B cell (primary cell): ENCODE data around the gene CREB3. TPM values are rescaled to one million over a fixed set of nuclear protein-coding genes. Genes with fewer than 3 reads are reported as not detected.

Experiments used
- ATAC-seq: fragments of 200-7000 bp; cut with Tn5 transposase; one replicate; pipeline ENCODE4 v1.10.0; 2021; ENCODE audit warnings: low read depth, mild to moderate bottlenecking, moderate number of reproducible peaks, moderate library complexity
- CTCF ChIA-PET: fragments of 350-600 bp; sonication (Branson Sonifier 250); formaldehyde crosslinking; loops from one replicate; lab custom pipeline; 2021; ENCODE audit warnings: antibody characterized with exemption, inconsistent platforms; lab: Charles Lee
- POLR2A ChIA-PET: fragments of 350-600 bp; sonication (Branson Sonifier 250); formaldehyde crosslinking; loops from one replicate; lab custom pipeline; 2021; ENCODE audit warnings: antibody characterized with exemption; lab: Charles Lee
- DNase-seq: peaks from one replicate; pipeline ENCODE4 v3.0.0; 2013
- H2AFZ ChIP-seq: 2 replicates; pipeline ENCODE4 v1.6.1; 2012; ENCODE audit warnings: mild to moderate bottlenecking, low read depth, low read length; ENCODE audit not compliant: insufficient read depth, poor library complexity, severe bottlenecking
- H3K27ac ChIP-seq, 2 donors: 1 replicate in 1 of 2; 2 replicates in 1 of 2; pipeline ENCODE4 v1.5.1; 2012 to 2013; ENCODE audit warnings: low read length in 2 of 2, mild to moderate bottlenecking in 2 of 2, moderate library complexity in 1 of 2
- H3K27me3 ChIP-seq, 4 experiments: fragments of 200-600 bp in 1 of 4; sonication (generic) in 1 of 4; replicated peaks in 1 of 4; 1 replicate in 2 of 4; 2 replicates in 2 of 4; pipeline versions ENCODE4 v1.6.1 to v1.7.0; 2013 to 2016; ENCODE audit warnings: low read length in 3 of 4, mild to moderate bottlenecking in 2 of 4, mixed read lengths in 1 of 4, moderate library complexity in 1 of 4; ENCODE audit not compliant: insufficient read depth in 4 of 4, control insufficient read depth in 3 of 4; ENCODE audit errors: control extremely low read depth in 1 of 4
- H3K36me3 ChIP-seq, 2 experiments: replicated peaks in 1 of 2; 1 replicate in 1 of 2; 2 replicates in 1 of 2; pipeline versions ENCODE4 v1.6.1 to v1.7.1; 2013; ENCODE audit warnings: low read length in 1 of 2; ENCODE audit not compliant: insufficient read depth in 2 of 2, control insufficient read depth in 1 of 2; ENCODE audit errors: control extremely low read depth in 1 of 2, extremely low read depth in 1 of 2
- H3K4me1 ChIP-seq, 2 donors: fragments of 200-600 bp in 1 of 2; sonication (generic) in 1 of 2; 1 replicate in 1 of 2; 2 replicates in 1 of 2; pipeline versions ENCODE4 v1.5.1 to v1.6.1; 2013 to 2017; ENCODE audit warnings: low read length in 2 of 2; ENCODE audit not compliant: control insufficient read depth in 2 of 2, insufficient read depth in 2 of 2
- H3K4me2 ChIP-seq: replicated peaks from 2 replicates; pipeline ENCODE3; 2012; ENCODE audit warnings: mild to moderate bottlenecking, low read depth, low read length; ENCODE audit not compliant: poor library complexity, severe bottlenecking
- H3K4me3 ChIP-seq, 5 experiments: fragments of 200-600 bp in 1 of 5; sonication (generic) in 1 of 5; 1 replicate in 3 of 5; 2 replicates in 2 of 5; pipeline versions ENCODE4 v1.5.1 to v1.7.0; 2011 to 2016; ENCODE audit warnings: low read length in 4 of 5, mild to moderate bottlenecking in 4 of 5, low read depth in 2 of 5, control low read depth in 1 of 5, moderate library complexity in 1 of 5; ENCODE audit not compliant: insufficient read depth in 1 of 5; ENCODE audit errors: control extremely low read depth in 1 of 5, extremely low read depth in 1 of 5
- H3K79me2 ChIP-seq: fragments of 200-600 bp; sonication (generic); one replicate; pipeline ENCODE4 v1.6.0; 2016; ENCODE audit warnings: low read length; ENCODE audit not compliant: control insufficient read depth, insufficient read depth
- H3K9ac ChIP-seq: fragments of 200-600 bp; sonication (generic); 2 replicates; pipeline ENCODE4 v1.6.1; 2017; ENCODE audit warnings: mild to moderate bottlenecking, low read length, moderate library complexity
- H3K9me3 ChIP-seq, 3 donors: one replicate each; pipeline versions ENCODE4 v1.6.1 to v1.7.1; 2013; ENCODE audit warnings: low read length in 2 of 3; ENCODE audit not compliant: control insufficient read depth in 2 of 3, insufficient read depth in 1 of 3; ENCODE audit errors: control extremely low read depth in 1 of 3
- H4K20me1 ChIP-seq: 2 replicates; pipeline ENCODE4 v1.6.0; 2012; ENCODE audit warnings: mild to moderate bottlenecking, low read length; ENCODE audit not compliant: insufficient read depth, control insufficient read depth, poor library complexity, severe bottlenecking
- H3K27ac Mint-ChIP-seq: one replicate; pipeline ENCODE4 v1.8.0; 2021; ENCODE audit warnings: mixed read lengths
- H3K27me3 Mint-ChIP-seq: one replicate; pipeline ENCODE4 v1.8.0; 2021; ENCODE audit warnings: mixed read lengths
- H3K4me1 Mint-ChIP-seq: one replicate; pipeline ENCODE4 v1.8.0; 2021; ENCODE audit warnings: mixed read lengths
- H3K4me3 Mint-ChIP-seq: one replicate; pipeline ENCODE4 v1.8.0; 2021; ENCODE audit warnings: mixed read lengths
- H3K9me3 Mint-ChIP-seq: one replicate; pipeline ENCODE4 v1.8.0; 2022; ENCODE audit warnings: mixed read lengths; ENCODE audit not compliant: insufficient read depth
- EZH2 ChIP-seq: IDR thresholded peaks from 2 replicates; pipeline ENCODE4 v1.6.1; 2012; ENCODE audit warnings: borderline replicate concordance, low read depth, mild to moderate bottlenecking, moderate library complexity, low read length; ENCODE audit not compliant: insufficient read depth, poor library complexity, severe bottlenecking
- WGBS: methylation state at CpG from one replicate; pipeline ENCODE4 v1.1.5; 2013; ENCODE audit warnings: missing lambda C conversion rate; ENCODE audit not compliant: insufficient coverage; 5-methylcytosine and 5-hydroxymethylcytosine counted together
- intact Hi-C: fragments of 100-400 bp; cut with micrococcal nuclease; formaldehyde crosslinking; loops from one replicate; pipeline ENCODE4 v1.10.0; 2022
- polyA plus RNA-seq: library from polyadenylated mRNA; depleted of rRNA; stranded (reverse); fragments of >200 nt; gene quantifications from 2 replicates; pipeline ENCODE4 v1.2.3, GENCODE V29; 2012
- total RNA-seq, 2 donors: library from RNA; stranded (reverse); fragments of 120-200 nt in 1 of 2; gene quantifications; 1 replicate in 1 of 2; 2 replicates in 1 of 2; pipeline versions ENCODE4 v1.2.3 to v1.2.4, GENCODE V29; 2013 to 2022
- TF ChIP-seq, protein P1 (sequence below): fragments of 200-600 bp; IDR thresholded peaks from one replicate; pipeline ENCODE4 v1.8.0; 2022; ENCODE audit warnings: antibody characterized with exemption, mild to moderate bottlenecking

The CREB3 gene
- total and polyA plus RNA-seq, 2 donors (not counting 1 experiment from before 2014, with no cell fraction given), result 12.3 to 20.7 TPM

DNA sequence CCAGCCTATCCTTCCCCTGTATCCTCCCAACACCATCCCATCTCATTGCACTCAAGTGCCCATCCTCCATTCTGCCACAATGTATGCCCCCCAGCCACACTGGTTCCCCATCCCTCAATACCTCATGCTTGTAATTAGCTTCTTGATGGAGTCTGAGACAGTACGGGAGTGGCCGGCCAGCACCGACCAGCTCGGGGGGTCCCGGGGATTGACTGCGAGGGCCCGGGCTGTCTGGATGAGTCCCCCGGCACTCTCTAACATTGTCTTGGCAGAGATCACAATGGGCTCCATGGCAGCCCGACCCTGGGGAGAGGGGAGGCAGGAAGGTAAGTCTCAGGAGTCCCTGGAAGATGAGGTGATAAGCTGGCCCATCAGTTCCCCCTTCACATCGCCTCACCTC, 25.5 kb upstream of the CREB3 start:
- Histone ChIP-seq H3K36me3 (peaks cover 3 to 90% of the 10 kb centered on the region in 2 experiments), H3K79me2 (peaks cover 21% of the 10 kb centered on the region), H3K27me3 (no peaks in the 10 kb centered on the region), H3K4me3 (no peak overlapping the region), H3K9ac (no peak overlapping the region), H3K9me3 (no peaks in the 10 kb centered on the region), H2AFZ (no peak overlapping the region), H4K20me1 (peaks cover 18% of the 10 kb centered on the region), H3K27ac (no peak overlapping the region), H3K4me2 (no peak overlapping the region), H3K4me1 (no peaks in the 10 kb centered on the region)
- intact Hi-C loops, result no loop called here
- no peak for ATAC-seq
- H3K27me3 Mint-ChIP-seq, result no peaks in the 10 kb centered on the region
- H3K4me3 Mint-ChIP-seq, result no peak overlapping the region
- no peaks in the 10 kb centered on the region for H3K9me3 Mint-ChIP-seq
- WGBS, result over 99% methylated on average over 10 of the region's 10 CpGs
- H3K4me1 Mint-ChIP-seq, result no peaks in the 10 kb centered on the region
- POLR2A ChIA-PET, result no interaction called here
- TF ChIP-seq EZH2, result no peak
- no peak overlapping the region for H3K27ac Mint-ChIP-seq
- no peak for DNase-seq
- CTCF ChIA-PET, result interaction anchor here (1.5 to 20.4 kb wide), 2 partner anchors 12 to 26 kb away, joined by 4 to 195 read pairs; partner anchors contain the start of genes CREB3 and TPM2

DNA sequence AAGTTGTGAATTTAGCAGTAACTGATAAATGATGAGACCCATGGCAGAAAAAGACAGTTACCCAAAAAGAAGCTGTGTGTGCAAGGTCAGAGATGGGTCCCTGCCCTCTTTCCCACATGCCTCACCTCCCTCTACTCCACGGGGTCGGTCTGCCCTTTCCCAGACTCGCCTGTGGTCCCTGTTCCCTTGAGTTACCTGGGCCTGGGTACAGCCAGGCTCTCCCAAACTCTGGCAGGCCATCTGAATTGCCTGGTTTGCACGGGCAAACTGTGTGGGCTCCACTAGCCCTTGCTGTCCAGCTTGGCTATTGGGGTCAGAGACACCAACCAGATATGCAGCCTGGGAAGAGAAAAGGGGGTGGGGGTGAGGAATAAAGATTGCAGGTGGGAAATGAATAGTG, 24.3 kb upstream of the CREB3 start:
- Histone ChIP-seq H3K27me3 (no peaks in the 10 kb centered on the region), H3K79me2 (peaks cover 21% of the 10 kb centered on the region), H4K20me1 (peaks cover 18% of the 10 kb centered on the region), H3K4me2 (no peak overlapping the region), H3K4me1 (no peaks in the 10 kb centered on the region), H3K9ac (no peak overlapping the region), H3K4me3 (no peak overlapping the region), H3K27ac (no peak overlapping the region), H3K36me3 (peaks cover 2 to 92% of the 10 kb centered on the region in 2 experiments), H2AFZ (no peak overlapping the region), H3K9me3 (no peaks in the 10 kb centered on the region)
- H3K4me3 Mint-ChIP-seq, result no peak overlapping the region
- intact Hi-C loops, result no loop called here
- TF ChIP-seq, protein P1, sequence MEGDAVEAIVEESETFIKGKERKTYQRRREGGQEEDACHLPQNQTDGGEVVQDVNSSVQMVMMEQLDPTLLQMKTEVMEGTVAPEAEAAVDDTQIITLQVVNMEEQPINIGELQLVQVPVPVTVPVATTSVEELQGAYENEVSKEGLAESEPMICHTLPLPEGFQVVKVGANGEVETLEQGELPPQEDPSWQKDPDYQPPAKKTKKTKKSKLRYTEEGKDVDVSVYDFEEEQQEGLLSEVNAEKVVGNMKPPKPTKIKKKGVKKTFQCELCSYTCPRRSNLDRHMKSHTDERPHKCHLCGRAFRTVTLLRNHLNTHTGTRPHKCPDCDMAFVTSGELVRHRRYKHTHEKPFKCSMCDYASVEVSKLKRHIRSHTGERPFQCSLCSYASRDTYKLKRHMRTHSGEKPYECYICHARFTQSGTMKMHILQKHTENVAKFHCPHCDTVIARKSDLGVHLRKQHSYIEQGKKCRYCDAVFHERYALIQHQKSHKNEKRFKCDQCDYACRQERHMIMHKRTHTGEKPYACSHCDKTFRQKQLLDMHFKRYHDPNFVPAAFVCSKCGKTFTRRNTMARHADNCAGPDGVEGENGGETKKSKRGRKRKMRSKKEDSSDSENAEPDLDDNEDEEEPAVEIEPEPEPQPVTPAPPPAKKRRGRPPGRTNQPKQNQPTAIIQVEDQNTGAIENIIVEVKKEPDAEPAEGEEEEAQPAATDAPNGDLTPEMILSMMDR, result no peak
- TF ChIP-seq EZH2, result no peak
- H3K4me1 Mint-ChIP-seq, result no peaks in the 10 kb centered on the region
- no peaks in the 10 kb centered on the region for H3K9me3 Mint-ChIP-seq
- POLR2A ChIA-PET, result no interaction called here
- DNase-seq (no peak), ATAC-seq (no peak)
- H3K27me3 Mint-ChIP-seq, result no peaks in the 10 kb centered on the region
- CTCF ChIA-PET, result interaction anchor here (0.7 to 20.4 kb wide), 3 partner anchors 13 to 44 kb away, joined by 3 to 195 read pairs (median 4); partner anchors contain the start of genes ARHGEF39 and TPM2
- H3K27ac Mint-ChIP-seq, result no peak overlapping the region
- WGBS, result 100% methylated on average over 4 of the region's 4 CpGs
